CD14-positive monocyte (primary cell): ENCODE data around the gene MBD3L2B. TPM values are rescaled to one million over a fixed set of nuclear protein-coding genes. Genes with fewer than 3 reads are reported as not detected.
A peak's percentile ranks its signal among the peaks of the same experiment; 100 is the strongest.

Experiments
- DNase-seq, 3 donors: peaks; one replicate each; pipeline ENCODE4 v3.0.0-alpha.2; 2011 to 2022
- H2AFZ ChIP-seq: 2 replicates; pipeline ENCODE4 v1.6.0; 2012; ENCODE audit warnings: mild to moderate bottlenecking, low read depth, low read length, inconsistent platforms; ENCODE audit not compliant: insufficient read depth, poor library complexity, severe bottlenecking
- H3K27ac ChIP-seq, 2 donors: 1 replicate in 1 of 2; 2 replicates in 1 of 2; pipeline ENCODE4 v1.5.1; 2012 to 2013; ENCODE audit warnings: low read length in 2 of 2, control low read depth in 1 of 2, inconsistent platforms in 1 of 2, low read depth in 1 of 2, mild to moderate bottlenecking in 1 of 2
- H3K27me3 ChIP-seq, 2 donors: one replicate each; pipeline versions ENCODE4 v1.6.0 to v1.6.1; 2011 to 2013; ENCODE audit warnings: low read length in 2 of 2; ENCODE audit not compliant: control insufficient read depth in 2 of 2, insufficient read depth in 2 of 2
- H3K36me3 ChIP-seq, 2 donors: replicated peaks in 1 of 2; 1 replicate in 1 of 2; 2 replicates in 1 of 2; pipeline versions ENCODE4 v1.5.1 to v1.6.1; 2012 to 2013; ENCODE audit warnings: low read length in 2 of 2, control low read depth in 1 of 2, inconsistent platforms in 1 of 2, mild to moderate bottlenecking in 1 of 2; ENCODE audit not compliant: insufficient read depth in 2 of 2, control insufficient read depth in 1 of 2
- H3K4me1 ChIP-seq, 2 donors: 1 replicate in 1 of 2; 2 replicates in 1 of 2; pipeline versions ENCODE4 v1.5.1 to v1.6.1; 2012 to 2013; ENCODE audit warnings: low read length in 2 of 2, control low read depth in 1 of 2, inconsistent platforms in 1 of 2, mild to moderate bottlenecking in 1 of 2, moderate library complexity in 1 of 2; ENCODE audit not compliant: insufficient read depth in 2 of 2, control insufficient read depth in 1 of 2
- H3K4me2 ChIP-seq: replicated peaks from 2 replicates; pipeline ENCODE3; 2012; ENCODE audit warnings: low read length, moderate library complexity, mild to moderate bottlenecking; ENCODE audit not compliant: poor library complexity, severe bottlenecking; ENCODE audit errors: extremely low read depth
- H3K4me3 ChIP-seq, 3 experiments: fragments of 200-600 bp in 1 of 3; sonication (generic) in 1 of 3; replicated peaks in 1 of 3; 1 replicate in 2 of 3; 2 replicates in 1 of 3; pipeline ENCODE4 v1.5.1; 2011 to 2013; ENCODE audit warnings: low read length in 3 of 3, mild to moderate bottlenecking in 3 of 3, control low read depth in 2 of 3, low read depth in 2 of 3, inconsistent platforms in 1 of 3, moderate library complexity in 1 of 3
- H3K79me2 ChIP-seq: 2 replicates; pipeline ENCODE4 v1.6.0; 2012; ENCODE audit warnings: mild to moderate bottlenecking, control low read depth, inconsistent platforms, low read length, moderate library complexity; ENCODE audit not compliant: insufficient read depth
- H3K9ac ChIP-seq: 2 replicates; pipeline ENCODE4 v1.6.0; 2017; ENCODE audit warnings: low read length, mild to moderate bottlenecking; ENCODE audit not compliant: insufficient read depth, poor library complexity, severe bottlenecking
- H3K9me3 ChIP-seq, 2 donors: replicated peaks in 1 of 2; 1 replicate in 1 of 2; 2 replicates in 1 of 2; pipeline versions ENCODE4 v1.5.1 to v1.6.1; 2012 to 2013; ENCODE audit warnings: low read length in 2 of 2, control low read depth in 1 of 2; ENCODE audit not compliant: control insufficient read depth in 1 of 2, insufficient read depth in 1 of 2
- H4K20me1 ChIP-seq: 2 replicates; pipeline ENCODE4 v1.6.0; 2012; ENCODE audit warnings: mild to moderate bottlenecking, low read length, control low read depth, moderate library complexity; ENCODE audit not compliant: insufficient read depth
- H3K27ac Mint-ChIP-seq, 7 donors: one replicate each; pipeline ENCODE4 v1.8.0; 2020; ENCODE audit warnings: mild to moderate bottlenecking in 7 of 7, mixed read lengths in 7 of 7, moderate library complexity in 6 of 7, inconsistent platforms in 2 of 7
- H3K27me3 Mint-ChIP-seq, 3 donors: one replicate each; pipeline ENCODE4 v1.8.0; 2021 to 2022; ENCODE audit warnings: low read depth in 3 of 3, mild to moderate bottlenecking in 3 of 3, mixed read lengths in 3 of 3, moderate library complexity in 3 of 3, inconsistent platforms in 1 of 3
- H3K36me3 Mint-ChIP-seq, 2 donors: one replicate each; pipeline ENCODE4 v1.8.0; 2020; ENCODE audit warnings: mixed read lengths in 2 of 2, inconsistent platforms in 1 of 2, mild to moderate bottlenecking in 1 of 2
- H3K4me1 Mint-ChIP-seq: one replicate; pipeline ENCODE4 v1.8.0; 2020; ENCODE audit warnings: mild to moderate bottlenecking, mixed read lengths
- H3K4me3 Mint-ChIP-seq, 2 donors: one replicate each; pipeline ENCODE4 v1.8.0; 2020; ENCODE audit warnings: mild to moderate bottlenecking in 2 of 2, mixed read lengths in 2 of 2, moderate library complexity in 1 of 2
- H3K9me3 Mint-ChIP-seq, 7 donors: one replicate each; pipeline ENCODE4 v1.8.0; 2020 to 2022; ENCODE audit warnings: mixed read lengths in 7 of 7, mild to moderate bottlenecking in 6 of 7, moderate library complexity in 6 of 7, inconsistent platforms in 2 of 7
- WGBS: methylation state at CpG from one replicate; pipeline ENCODE4 v1.1.5; 2013; ENCODE audit warnings: missing lambda C conversion rate; ENCODE audit not compliant: insufficient coverage; 5-methylcytosine and 5-hydroxymethylcytosine counted together
- intact Hi-C, 2 donors: fragments of 100-400 bp; cut with micrococcal nuclease; formaldehyde crosslinking; loops; one replicate each; pipeline versions ENCODE4 v1.15.0 to v1.15.1; 2023
- polyA plus RNA-seq, 3 donors: library from polyadenylated mRNA; depleted of rRNA in 1 of 3; unstranded in 2 of 3; stranded (reverse) in 1 of 3; fragments of 300-500 nt in 2 of 3; fragments of >200 nt in 1 of 3; fragmentation: Illumina TruSeq in 2 of 3; gene quantifications; 1 replicate in 2 of 3; 2 replicates in 1 of 3; pipeline ENCODE4 v1.2.3, GENCODE V29; 2012 to 2021
- TF ChIP-seq, protein P1 (sequence below): fragments of 200-600 bp; IDR thresholded peaks from one replicate; pipeline ENCODE4 v1.8.0; 2022; ENCODE audit warnings: antibody characterized with exemption, mild to moderate bottlenecking

The MBD3L2B gene
- polyA plus RNA-seq, 3 donors: not detected

DNA sequence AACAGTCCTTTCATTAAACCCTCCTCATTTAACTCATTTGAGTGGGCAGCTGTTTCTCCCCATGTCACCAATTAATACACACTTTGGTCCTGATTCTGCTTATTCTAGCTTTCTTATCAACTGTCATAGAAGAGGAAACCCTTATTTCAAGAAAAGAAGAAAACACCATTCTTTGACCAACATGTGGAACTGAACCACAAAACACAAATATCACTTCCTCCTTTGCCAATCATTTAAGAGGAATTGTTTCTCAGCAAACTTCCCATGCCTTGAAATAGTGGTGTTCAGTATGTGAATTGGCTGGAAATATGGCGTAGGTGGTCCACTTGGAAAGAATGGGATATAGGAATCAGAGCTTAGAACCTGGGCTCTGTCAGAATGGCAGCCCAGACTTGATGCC lies 20.4 kb downstream of the MBD3L2B start:
- Mint-ChIP-seq H3K9me3 (peaks cover 0 to 8% (median 3%) of the 10 kb centered on the region in 7 donors), H3K36me3 (no peaks in the 10 kb centered on the region), H3K4me3 (peak overlapping the region in 1 of 2 donors; percentile 77), H3K4me1 (peaks cover 29% of the 10 kb centered on the region), H3K27me3 (peaks cover 1 to 2% (median 1%) of the 10 kb centered on the region in 3 donors), H3K27ac (peak overlapping the region in 6 of 7 donors; percentile 64 to 95 (median 91))
- peak overlapping the region; percentile 60 for H3K4me2 ChIP-seq
- H3K9me3 ChIP-seq: no peaks in the 10 kb centered on the region
- peak overlapping the region in 1 of 3 experiments; percentile 50 for H3K4me3 ChIP-seq
- no peak overlapping the region for H3K9ac ChIP-seq
- H3K27ac ChIP-seq: peak overlapping the region; percentile 45 to 76
- no peaks in the 10 kb centered on the region for H3K36me3 ChIP-seq
- WGBS: 43% methylated on average over 1 of the region's 1 CpG
- TF ChIP-seq, protein P1, sequence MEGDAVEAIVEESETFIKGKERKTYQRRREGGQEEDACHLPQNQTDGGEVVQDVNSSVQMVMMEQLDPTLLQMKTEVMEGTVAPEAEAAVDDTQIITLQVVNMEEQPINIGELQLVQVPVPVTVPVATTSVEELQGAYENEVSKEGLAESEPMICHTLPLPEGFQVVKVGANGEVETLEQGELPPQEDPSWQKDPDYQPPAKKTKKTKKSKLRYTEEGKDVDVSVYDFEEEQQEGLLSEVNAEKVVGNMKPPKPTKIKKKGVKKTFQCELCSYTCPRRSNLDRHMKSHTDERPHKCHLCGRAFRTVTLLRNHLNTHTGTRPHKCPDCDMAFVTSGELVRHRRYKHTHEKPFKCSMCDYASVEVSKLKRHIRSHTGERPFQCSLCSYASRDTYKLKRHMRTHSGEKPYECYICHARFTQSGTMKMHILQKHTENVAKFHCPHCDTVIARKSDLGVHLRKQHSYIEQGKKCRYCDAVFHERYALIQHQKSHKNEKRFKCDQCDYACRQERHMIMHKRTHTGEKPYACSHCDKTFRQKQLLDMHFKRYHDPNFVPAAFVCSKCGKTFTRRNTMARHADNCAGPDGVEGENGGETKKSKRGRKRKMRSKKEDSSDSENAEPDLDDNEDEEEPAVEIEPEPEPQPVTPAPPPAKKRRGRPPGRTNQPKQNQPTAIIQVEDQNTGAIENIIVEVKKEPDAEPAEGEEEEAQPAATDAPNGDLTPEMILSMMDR: no peak
- peaks cover 38 to 51% of the 10 kb centered on the region in 2 donors for H3K4me1 ChIP-seq
- H2AFZ ChIP-seq: no peak overlapping the region
- peak in 2 of 3 donors; percentile 39 to 54 for DNase-seq
- H3K79me2 ChIP-seq: no peaks in the 10 kb centered on the region
- H4K20me1 ChIP-seq: no peaks in the 10 kb centered on the region
- intact Hi-C loops: no loop called here
- H3K27me3 ChIP-seq: no peaks in the 10 kb centered on the region

DNA sequence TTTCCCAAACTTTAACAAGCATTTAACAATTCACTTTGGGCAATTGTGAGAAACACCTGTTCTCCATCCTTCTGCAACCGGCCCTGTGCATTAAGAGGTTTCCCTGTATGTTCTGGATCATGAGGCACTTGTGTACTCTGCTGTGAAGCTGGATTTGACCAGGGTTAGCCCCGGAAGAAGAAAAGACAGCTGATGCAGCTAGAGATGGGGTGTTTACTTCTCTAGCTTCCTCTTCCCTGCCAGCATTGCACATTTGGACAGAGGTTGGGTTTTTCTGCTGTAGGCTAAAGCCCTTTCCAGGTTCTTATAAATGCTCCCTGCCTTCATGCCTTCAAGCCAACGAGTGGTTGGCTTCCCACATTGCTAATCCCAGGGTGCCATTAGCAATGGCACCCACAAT lies 20.9 kb downstream of the MBD3L2B start:
- Mint-ChIP-seq H3K36me3 (no peaks in the 10 kb centered on the region), H3K27ac (peak overlapping the region; percentile 53 to 95 (median 91)), H3K4me1 (peaks cover 29% of the 10 kb centered on the region), H3K4me3 (peak overlapping the region in 1 of 2 donors; percentile 77), H3K27me3 (peaks cover 1 to 3% (median 3%) of the 10 kb centered on the region in 3 donors), H3K9me3 (peaks cover 2 to 9% (median 4%) of the 10 kb centered on the region in 7 donors)
- WGBS: 75% methylated on average over 2 of the region's 3 CpGs
- H4K20me1 ChIP-seq: no peaks in the 10 kb centered on the region
- H3K4me2 ChIP-seq: peak overlapping the region; percentile 60
- H3K27me3 ChIP-seq: no peaks in the 10 kb centered on the region
- no peaks in the 10 kb centered on the region for H3K36me3 ChIP-seq
- peaks cover 38 to 51% of the 10 kb centered on the region in 2 donors for H3K4me1 ChIP-seq
- intact Hi-C loops: no loop called here
- TF ChIP-seq, protein P1: no peak
- peak; percentile 21 to 32 (median 22) for DNase-seq
- H3K27ac ChIP-seq: peak overlapping the region; percentile 45 to 76
- no peaks in the 10 kb centered on the region for H3K9me3 ChIP-seq
- H3K9ac ChIP-seq: no peak overlapping the region
- peak overlapping the region in 1 of 3 experiments; percentile 50 for H3K4me3 ChIP-seq
- no peak overlapping the region for H2AFZ ChIP-seq
- no peaks in the 10 kb centered on the region for H3K79me2 ChIP-seq
